Fibroblast of lung (primary cell): ENCODE results near the gene NAP1L4.

Experiments used
- EZH2 ChIP-seq: IDR thresholded peaks from 2 replicates; pipeline ENCODE4 v1.5.1; 2012; ENCODE audit warnings: low read length, control low read depth, mild to moderate bottlenecking; ENCODE audit errors: missing control alignments
- TF ChIP-seq, protein P1 (sequence below), 2 donors: IDR thresholded peaks in 1 of 2; conservative IDR thresholded peaks in 1 of 2; 1 replicate in 1 of 2; 2 replicates in 1 of 2; pipeline ENCODE4 v1.5.1; 2011 to 2012; ENCODE audit warnings: low read length in 2 of 2, control low read depth in 1 of 2, inconsistent platforms in 1 of 2, low read depth in 1 of 2, mild to moderate bottlenecking in 1 of 2

GRCh38 chr11:2945757-2946287, 46.3 kb downstream of the NAP1L4 start:
- TF ChIP-seq, protein P1, sequence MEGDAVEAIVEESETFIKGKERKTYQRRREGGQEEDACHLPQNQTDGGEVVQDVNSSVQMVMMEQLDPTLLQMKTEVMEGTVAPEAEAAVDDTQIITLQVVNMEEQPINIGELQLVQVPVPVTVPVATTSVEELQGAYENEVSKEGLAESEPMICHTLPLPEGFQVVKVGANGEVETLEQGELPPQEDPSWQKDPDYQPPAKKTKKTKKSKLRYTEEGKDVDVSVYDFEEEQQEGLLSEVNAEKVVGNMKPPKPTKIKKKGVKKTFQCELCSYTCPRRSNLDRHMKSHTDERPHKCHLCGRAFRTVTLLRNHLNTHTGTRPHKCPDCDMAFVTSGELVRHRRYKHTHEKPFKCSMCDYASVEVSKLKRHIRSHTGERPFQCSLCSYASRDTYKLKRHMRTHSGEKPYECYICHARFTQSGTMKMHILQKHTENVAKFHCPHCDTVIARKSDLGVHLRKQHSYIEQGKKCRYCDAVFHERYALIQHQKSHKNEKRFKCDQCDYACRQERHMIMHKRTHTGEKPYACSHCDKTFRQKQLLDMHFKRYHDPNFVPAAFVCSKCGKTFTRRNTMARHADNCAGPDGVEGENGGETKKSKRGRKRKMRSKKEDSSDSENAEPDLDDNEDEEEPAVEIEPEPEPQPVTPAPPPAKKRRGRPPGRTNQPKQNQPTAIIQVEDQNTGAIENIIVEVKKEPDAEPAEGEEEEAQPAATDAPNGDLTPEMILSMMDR (conservative IDR thresholded peaks at IDR 0.05 in 1 of 2, IDR thresholded peaks at IDR 0.05 in 1 of 2; ENCODE audit: low read depth in 1 of 2, low read length in 2 of 2): no peak
- TF ChIP-seq EZH2: no peak
